Peyer's patch (tissue), 4 donors: ENCODE measurements around the gene RPA4. TPM values are rescaled to one million over a fixed set of nuclear protein-coding genes. Genes with fewer than 3 reads are reported as not detected.

Experiments
- DNase-seq, 3 donors: peaks; one replicate each; pipeline ENCODE4 v3.0.0-alpha.2; 2017 to 2019
- H3K27ac ChIP-seq, 4 donors: fragments of 200-600 bp; sonication (generic); one replicate each; pipeline ENCODE4 v1.5.1; 2016 to 2019
- H3K27me3 ChIP-seq, 2 donors: fragments of 200-600 bp; sonication (generic); one replicate each; pipeline ENCODE4 v1.5.1; 2019
- H3K36me3 ChIP-seq, 3 donors: fragments of 200-600 bp; sonication (generic); one replicate each; pipeline ENCODE4 v1.5.1; 2016 to 2019
- H3K4me1 ChIP-seq, 4 donors: fragments of 200-600 bp; sonication (generic); one replicate each; pipeline ENCODE4 v1.5.1; 2016 to 2019
- H3K4me3 ChIP-seq, 4 donors: fragments of 200-600 bp; sonication (generic); 1 replicate in 3 of 4; 2 replicates in 1 of 4; pipeline ENCODE4 v1.5.1; 2016 to 2019; ENCODE audit warnings: mild to moderate bottlenecking in 1 of 4
- H3K9me3 ChIP-seq, 4 donors: fragments of 200-600 bp; sonication (generic); one replicate each; pipeline ENCODE4 v1.5.1; 2016 to 2019; ENCODE audit warnings: mild to moderate bottlenecking in 1 of 4
- POLR2A ChIP-seq, 2 donors: fragments of 450-650 bp; IDR thresholded peaks; one replicate each; pipeline ENCODE4 v1.5.1; 2017; ENCODE audit warnings: antibody characterized with exemption in 2 of 2, mild to moderate bottlenecking in 2 of 2, moderate library complexity in 2 of 2
- total RNA-seq, 4 donors: library from RNA; depleted of rRNA; stranded (reverse); fragments of >200 nt; gene quantifications; one replicate each; pipeline ENCODE4 v1.1.0, GENCODE V29; 2016
- TF ChIP-seq, protein P1 (sequence below), 6 experiments: fragments of 450-650 bp in 4 of 6; fragments of 200-600 bp in 2 of 6; sonication (generic) in 1 of 6; IDR thresholded peaks; one replicate each; pipeline ENCODE4 v1.5.1; 2017 to 2019; ENCODE audit warnings: antibody characterized with exemption in 6 of 6, mild to moderate bottlenecking in 3 of 6, moderate library complexity in 1 of 6

RPA4 gene, protein sequence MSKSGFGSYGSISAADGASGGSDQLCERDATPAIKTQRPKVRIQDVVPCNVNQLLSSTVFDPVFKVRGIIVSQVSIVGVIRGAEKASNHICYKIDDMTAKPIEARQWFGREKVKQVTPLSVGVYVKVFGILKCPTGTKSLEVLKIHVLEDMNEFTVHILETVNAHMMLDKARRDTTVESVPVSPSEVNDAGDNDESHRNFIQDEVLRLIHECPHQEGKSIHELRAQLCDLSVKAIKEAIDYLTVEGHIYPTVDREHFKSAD
- total RNA-seq: 10 to 100 TPM in 1 of 4 donors, 1 to 10 TPM in 3; 3.2 to 19.0 (median 6.4) TPM

DNA sequence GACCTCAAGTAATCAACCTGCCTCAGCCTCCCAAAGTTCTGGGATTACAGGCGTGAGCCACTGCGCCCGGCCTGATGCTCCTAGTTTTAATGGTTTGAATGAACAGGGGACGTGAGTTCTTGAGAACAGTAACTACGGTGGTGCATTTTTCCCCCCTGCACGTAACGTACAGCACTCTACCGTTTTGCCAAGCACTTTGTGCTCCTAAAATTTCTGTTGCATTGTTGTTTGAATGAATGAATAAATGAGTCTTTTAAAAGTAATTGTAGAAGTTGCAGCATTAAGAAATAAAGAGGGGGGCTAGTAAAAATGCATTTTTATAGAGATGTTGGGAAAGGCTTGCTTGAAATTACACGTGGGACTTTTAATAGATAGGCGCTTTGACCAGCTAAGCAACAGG lies at the start of gene RPA4:
TSS of gene RPA4 (plus strand) at position 301 of the 400 bp plus-strand sequence. CDS start 403 bp downstream, outside the sequence.
- Histone ChIP-seq H3K4me3 (no peak within 1 kb of the TSS), H3K27me3 (no peaks in the 10 kb centered on the region), H3K9me3 (no peaks in the 10 kb centered on the region), H3K27ac (no peak within 1 kb of the TSS), H3K36me3 (no peaks in the 10 kb centered on the region), H3K4me1 (no peaks in the 10 kb centered on the region)
- DNase-seq: no peak
- TF ChIP-seq POLR2A (IDR thresholded peaks at IDR 0.05): no peak
- TF ChIP-seq, protein P1, sequence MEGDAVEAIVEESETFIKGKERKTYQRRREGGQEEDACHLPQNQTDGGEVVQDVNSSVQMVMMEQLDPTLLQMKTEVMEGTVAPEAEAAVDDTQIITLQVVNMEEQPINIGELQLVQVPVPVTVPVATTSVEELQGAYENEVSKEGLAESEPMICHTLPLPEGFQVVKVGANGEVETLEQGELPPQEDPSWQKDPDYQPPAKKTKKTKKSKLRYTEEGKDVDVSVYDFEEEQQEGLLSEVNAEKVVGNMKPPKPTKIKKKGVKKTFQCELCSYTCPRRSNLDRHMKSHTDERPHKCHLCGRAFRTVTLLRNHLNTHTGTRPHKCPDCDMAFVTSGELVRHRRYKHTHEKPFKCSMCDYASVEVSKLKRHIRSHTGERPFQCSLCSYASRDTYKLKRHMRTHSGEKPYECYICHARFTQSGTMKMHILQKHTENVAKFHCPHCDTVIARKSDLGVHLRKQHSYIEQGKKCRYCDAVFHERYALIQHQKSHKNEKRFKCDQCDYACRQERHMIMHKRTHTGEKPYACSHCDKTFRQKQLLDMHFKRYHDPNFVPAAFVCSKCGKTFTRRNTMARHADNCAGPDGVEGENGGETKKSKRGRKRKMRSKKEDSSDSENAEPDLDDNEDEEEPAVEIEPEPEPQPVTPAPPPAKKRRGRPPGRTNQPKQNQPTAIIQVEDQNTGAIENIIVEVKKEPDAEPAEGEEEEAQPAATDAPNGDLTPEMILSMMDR (IDR thresholded peaks at IDR 0.05): no peak

DNA sequence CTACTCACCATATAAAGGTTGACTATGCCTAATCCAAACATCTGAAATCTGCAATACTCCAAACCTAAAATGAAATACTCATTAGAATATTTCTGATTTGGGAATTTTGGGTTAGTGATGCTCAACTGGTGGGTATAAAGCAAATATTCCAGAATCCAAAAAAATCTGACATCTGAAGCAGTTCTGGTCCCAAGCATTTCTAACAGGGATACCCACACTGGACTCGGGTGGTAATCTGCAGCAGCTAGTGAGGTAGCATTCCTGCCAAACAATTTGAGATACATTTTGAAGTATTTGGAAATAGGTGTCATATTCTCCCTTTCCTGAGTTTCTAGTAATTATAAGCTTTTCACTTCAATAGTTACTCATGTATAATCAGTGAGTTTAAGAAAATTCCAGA lies 49.6 kb upstream of the RPA4 start:
- DNase-seq: no peak
- no peak overlapping the region for H3K4me3 ChIP-seq
- H3K36me3 ChIP-seq: no peaks in the 10 kb centered on the region
- H3K9me3 ChIP-seq: no peaks in the 10 kb centered on the region
- H3K4me1 ChIP-seq: no peaks in the 10 kb centered on the region
- no peak for TF ChIP-seq POLR2A (IDR thresholded peaks at IDR 0.05)
- TF ChIP-seq, protein P1 (IDR thresholded peaks at IDR 0.05): no peak
- no peak overlapping the region for H3K27ac ChIP-seq
- no peaks in the 10 kb centered on the region for H3K27me3 ChIP-seq

GRCh38 chrX:96835660-96836289 lies 47.9 kb upstream of the RPA4 start:
- Histone ChIP-seq H3K4me1 (no peaks in the 10 kb centered on the region), H3K27ac (no peak overlapping the region), H3K9me3 (no peaks in the 10 kb centered on the region), H3K36me3 (no peaks in the 10 kb centered on the region), H3K4me3 (no peak overlapping the region), H3K27me3 (no peaks in the 10 kb centered on the region)
- DNase-seq: no peak
- no peak for TF ChIP-seq POLR2A (IDR thresholded peaks at IDR 0.05)
- TF ChIP-seq, protein P1 (IDR thresholded peaks at IDR 0.05): no peak

- H3K27ac ChIP-seq: no peak overlapping the region
- no peak for TF ChIP-seq POLR2A (IDR thresholded peaks at IDR 0.05)
- TF ChIP-seq, protein P1 (IDR thresholded peaks at IDR 0.05): no peak
- DNase-seq: no peak
- no peaks in the 10 kb centered on the region for H3K36me3 ChIP-seq
- no peak overlapping the region for H3K4me3 ChIP-seq
- H3K9me3 ChIP-seq: no peaks in the 10 kb centered on the region
- no peaks in the 10 kb centered on the region for H3K4me1 ChIP-seq
- H3K27me3 ChIP-seq: no peaks in the 10 kb centered on the region
Measured at GRCh38 chrX:96837808-96838207, 45.9 kb upstream of the RPA4 start.

- H3K27me3 ChIP-seq: no peaks in the 10 kb centered on the region
- H3K27ac ChIP-seq: no peak overlapping the region
- H3K9me3 ChIP-seq: no peaks in the 10 kb centered on the region
- H3K4me3 ChIP-seq: no peak overlapping the region
- DNase-seq: no peak
- TF ChIP-seq POLR2A (IDR thresholded peaks at IDR 0.05): no peak
- TF ChIP-seq, protein P1 (IDR thresholded peaks at IDR 0.05): no peak
- no peaks in the 10 kb centered on the region for H3K4me1 ChIP-seq
- H3K36me3 ChIP-seq: no peaks in the 10 kb centered on the region
Measured at GRCh38 chrX:96838537-96838936, 45.2 kb upstream of the RPA4 start.
